Transverse colon (tissue), 4 donors: ENCODE results near the gene VWA8. TPM values are rescaled to one million over a fixed set of nuclear protein-coding genes. Genes with fewer than 3 reads are reported as not detected.

Experiments used
- DNase-seq: peaks from one replicate; pipeline ENCODE4 v3.0.0-alpha.2; 2019
- H3K27ac ChIP-seq, 4 donors: fragments of 200-600 bp; sonication (generic); 2 replicates each; pipeline ENCODE4 v1.5.1; 2016 to 2018; ENCODE audit warnings: inconsistent platforms in 4 of 4
- H3K27me3 ChIP-seq: fragments of 200-600 bp; sonication (generic); 2 replicates; pipeline ENCODE4 v1.5.1; 2017; ENCODE audit warnings: inconsistent platforms
- H3K36me3 ChIP-seq, 4 donors: fragments of 200-600 bp; sonication (generic); 2 replicates each; pipeline ENCODE4 v1.5.1; 2017 to 2019; ENCODE audit warnings: inconsistent platforms in 4 of 4
- H3K4me1 ChIP-seq, 4 donors: fragments of 200-600 bp; sonication (generic); 2 replicates each; pipeline ENCODE4 v1.5.1; 2017 to 2020; ENCODE audit warnings: inconsistent platforms in 4 of 4
- H3K4me3 ChIP-seq, 4 donors: fragments of 200-600 bp; sonication (generic); 1 replicate in 1 of 4; 2 replicates in 3 of 4; pipeline versions ENCODE4 v1.5.1 to v1.6.1; 2017 to 2019; ENCODE audit warnings: inconsistent platforms in 4 of 4
- H3K9me3 ChIP-seq, 2 donors: fragments of 200-600 bp; sonication (generic); 2 replicates each; pipeline ENCODE4 v1.5.1; 2017 to 2019; ENCODE audit warnings: inconsistent platforms in 2 of 2
- CTCF ChIP-seq, 5 experiments: fragments of 200-600 bp in 3 of 5; fragments of 450-650 bp in 2 of 5; sonication (generic) in 3 of 5; IDR thresholded peaks; 1 replicate in 2 of 5; 2 replicates in 3 of 5; pipeline ENCODE4 v1.5.1; 2016 to 2017; ENCODE audit warnings: antibody characterized with exemption in 5 of 5, inconsistent platforms in 3 of 5, mild to moderate bottlenecking in 2 of 5, moderate library complexity in 1 of 5
- EP300 ChIP-seq: sonication (generic); formaldehyde crosslinking; IDR thresholded peaks from one replicate; pipeline ENCODE4 v1.6.1; 2017; ENCODE audit warnings: antibody characterized with exemption, low read depth
- POLR2A ChIP-seq: fragments of 450-650 bp; IDR thresholded peaks from one replicate; pipeline ENCODE4 v1.6.1; 2016; ENCODE audit warnings: antibody characterized with exemption, mild to moderate bottlenecking, moderate library complexity
- POLR2AphosphoS5 ChIP-seq, 3 donors: sonication (generic); formaldehyde crosslinking; IDR thresholded peaks; one replicate each; pipeline ENCODE4 v1.6.1; 2016; ENCODE audit warnings: antibody characterized with exemption in 3 of 3
- WGBS, 2 donors: methylation state at CpG; one replicate each; pipeline ENCODE4 v1.1.5; 2018; ENCODE audit warnings: low coverage in 1 of 2; 5-methylcytosine and 5-hydroxymethylcytosine counted together
- in situ Hi-C, 4 donors: fragments of 200-750 bp; cut with MboI; loops; one replicate each; pipeline versions ENCODE4 v1.15.0 to v1.15.1; 2017; ENCODE audit warnings: low sequenced_read_pairs in 3 of 4, low pct_ligation_motif_present in 1 of 4, low pct_unique_long_range_greater_than_20kb in 1 of 4
- intact Hi-C: fragments of 100-400 bp; cut with DNase I; formaldehyde crosslinking; loops from one replicate; pipeline ENCODE4 v1.15.1; 2023; ENCODE audit warnings: low total_unique reads
- total RNA-seq, 4 donors: library from RNA; depleted of rRNA; stranded (reverse); fragments of >200 nt; gene quantifications; one replicate each; pipeline ENCODE4 v1.1.0, GENCODE V29; 2016

VWA8 gene
- total RNA-seq, 4 donors from 2014 or later, result 12.7 to 65.1 (median 35.0) TPM

GRCh38 chr13:41589434-41589833 lies 371.5 kb downstream of the VWA8 start:
- H3K36me3 ChIP-seq, result peaks cover 0 to 3% (median 0%) of the 10 kb centered on the region in 4 donors
- H3K27me3 ChIP-seq, result no peaks in the 10 kb centered on the region
- no peak overlapping the region for H3K27ac ChIP-seq
- no peak for TF ChIP-seq CTCF (IDR thresholded peaks at IDR 0.05)
- no peak for TF ChIP-seq POLR2A
- TF ChIP-seq POLR2AphosphoS5 (IDR thresholded peaks at IDR 0.05), result no peak
- TF ChIP-seq EP300, result no peak
- in situ Hi-C loops (no loop called here), intact Hi-C loops (no loop called here)
- H3K9me3 ChIP-seq, result no peaks in the 10 kb centered on the region
- no peak for DNase-seq
- 88 to 90% methylated on average over 3 of the region's 3 CpGs for WGBS, 2 donors
- no peaks in the 10 kb centered on the region for H3K4me1 ChIP-seq
- H3K4me3 ChIP-seq, result no peak overlapping the region

GRCh38 chr13:41588899-41589298 lies 372.0 kb downstream of the VWA8 start:
- Histone ChIP-seq H3K36me3 (peaks cover 0 to 3% (median 0%) of the 10 kb centered on the region in 4 donors), H3K4me3 (no peak overlapping the region), H3K9me3 (no peaks in the 10 kb centered on the region), H3K27ac (no peak overlapping the region), H3K27me3 (no peaks in the 10 kb centered on the region), H3K4me1 (no peaks in the 10 kb centered on the region)
- intact Hi-C loops, result no loop called here
- 83 to 84% methylated on average over 2 of the region's 2 CpGs for WGBS, 2 donors
- TF ChIP-seq CTCF (IDR thresholded peaks at IDR 0.05), result no peak
- no peak for TF ChIP-seq EP300
- TF ChIP-seq POLR2A, result no peak
- TF ChIP-seq POLR2AphosphoS5 (IDR thresholded peaks at IDR 0.05), result no peak
- no peak for DNase-seq
- in situ Hi-C loops, result no loop called here

- H3K36me3 ChIP-seq, result peaks cover 0 to 3% (median 0%) of the 10 kb centered on the region in 4 donors
- no peak for DNase-seq
- TF ChIP-seq CTCF (IDR thresholded peaks at IDR 0.05), result no peak
- TF ChIP-seq POLR2AphosphoS5 (IDR thresholded peaks at IDR 0.05), result no peak
- TF ChIP-seq POLR2A, result no peak
- no peak for TF ChIP-seq EP300
- intact Hi-C loops (no loop called here), in situ Hi-C loops (no loop called here)
- 86% methylated on average over 1 of the region's 1 CpG for WGBS, 2 donors
- no peaks in the 10 kb centered on the region for H3K9me3 ChIP-seq
- no peak overlapping the region for H3K27ac ChIP-seq
- no peaks in the 10 kb centered on the region for H3K27me3 ChIP-seq
- H3K4me1 ChIP-seq, result no peaks in the 10 kb centered on the region
- no peak overlapping the region for H3K4me3 ChIP-seq
Observed at GRCh38 chr13:41588448-41588847, 372.5 kb downstream of the VWA8 start.

GRCh38 chr13:41587490-41587889 lies 373.4 kb downstream of the VWA8 start:
- H3K27me3 ChIP-seq, result no peaks in the 10 kb centered on the region
- in situ Hi-C loops, result no loop called here

More at GRCh38 chr13:41587490-41587889, 373.4 kb downstream of the VWA8 start:
- no peak for DNase-seq
- H3K27ac ChIP-seq, result no peak overlapping the region
- TF ChIP-seq CTCF (IDR thresholded peaks at IDR 0.05) (no peak), EP300 (no peak), POLR2AphosphoS5 (IDR thresholded peaks at IDR 0.05) (no peak), POLR2A (no peak)
- WGBS, 2 donors, result 93% methylated on average over 9 of the region's 9 CpGs; no CpG with 5 or more reads in 1 of the 2 donors
- H3K36me3 ChIP-seq, result peaks cover 0 to 3% (median 0%) of the 10 kb centered on the region in 4 donors
- H3K9me3 ChIP-seq, result no peaks in the 10 kb centered on the region
- H3K4me3 ChIP-seq, result no peak overlapping the region
- intact Hi-C loops, result no loop called here
- H3K4me1 ChIP-seq, result no peaks in the 10 kb centered on the region
